ENCODE measurements around the gene ST6GAL1.

- no peak for TF ChIP-seq POLR2A (IDR thresholded peaks at IDR 0.05; ENCODE audit: control extremely low read depth in 1 of 2, low read depth in 2 of 2, low read length in 2 of 2)
- no peak for TF ChIP-seq SIN3A (conservative IDR thresholded peaks at IDR 0.05 in 1 of 2, IDR thresholded peaks at IDR 0.05 in 1 of 2; ENCODE audit: low read depth in 1 of 2, low read length in 2 of 2)
- no peak for TF ChIP-seq CTCF (IDR thresholded peaks at IDR 0.05; ENCODE audit: control extremely low read depth in 1 of 3, insufficient read depth in 1 of 3, low read depth in 1 of 3, low read length in 3 of 3)
- no peak for TF ChIP-seq EP300 (IDR thresholded peaks at IDR 0.05; ENCODE audit: borderline replicate concordance in 1 of 2, low read depth in 2 of 2, low read length in 2 of 2)
- no peak for TF ChIP-seq CEBPB (IDR thresholded peaks at IDR 0.05; ENCODE audit: low read depth, low read length)
- TF ChIP-seq EZH2 (IDR thresholded peaks at IDR 0.05; ENCODE audit: low read depth, low read length, severe bottlenecking) = no peak
- TF ChIP-seq ATF3 (IDR thresholded peaks at IDR 0.05; ENCODE audit: insufficient read depth, low read depth, low read length) = no peak
- no peak for TF ChIP-seq POU5F1 (IDR thresholded peaks at IDR 0.05; ENCODE audit: low read depth, low read length)
- TF ChIP-seq POLR2AphosphoS5 (IDR thresholded peaks at IDR 0.05; ENCODE audit: low read depth, low read length) = no peak
- TF ChIP-seq TCF12 (IDR thresholded peaks at IDR 0.05; ENCODE audit: low read depth, low read length) = no peak
These were observed 101.6 kb downstream of the ST6GAL1 start for GRCh38 chr3:187031934-187032333.

Data from H1 (cell line).